GM21576 (cell line): ENCODE data around the gene TNS3.
A peak's percentile ranks its signal among the peaks of the same experiment; 100 is the strongest.

Experiments used
- ATAC-seq: cut with Tn5 transposase; IDR thresholded peaks from one replicate; pipeline ENCODE4 v1.9.1; 2021; ENCODE audit warnings: mild to moderate bottlenecking, moderate library complexity; ENCODE audit not compliant: unreplicated experiment

The TNS3 gene

GRCh38 chr7:47568056-47568455 lies 13.9 kb downstream of the TNS3 start:
- ATAC-seq: no peak

- ATAC-seq: no peak
Observed at GRCh38 chr7:47565640-47566250, 16.2 kb downstream of the TNS3 start.

GRCh38 chr7:47563521-47563920 lies 18.4 kb downstream of the TNS3 start:
- no peak for ATAC-seq

- ATAC-seq: no peak
Observed at GRCh38 chr7:47561715-47562446, 20.0 kb downstream of the TNS3 start.

- ATAC-seq: no peak
Observed at GRCh38 chr7:47559306-47560220, 22.3 kb downstream of the TNS3 start.

- no peak for ATAC-seq
Observed at GRCh38 chr7:47557694-47558670, 23.9 kb downstream of the TNS3 start.

GRCh38 chr7:47557317-47557693 lies 24.6 kb downstream of the TNS3 start:
- ATAC-seq: no peak

- ATAC-seq: no peak
Observed at GRCh38 chr7:47556511-47557180, 25.3 kb downstream of the TNS3 start.

- no peak for ATAC-seq
Observed at GRCh38 chr7:47553309-47553708, 28.6 kb downstream of the TNS3 start.

GRCh38 chr7:47552621-47553020 lies 29.3 kb downstream of the TNS3 start:
- peak; percentile 99 for ATAC-seq

GRCh38 chr7:47551668-47552440 lies 30.1 kb downstream of the TNS3 start:
- no peak for ATAC-seq

GRCh38 chr7:47550788-47551470 lies 31.0 kb downstream of the TNS3 start:
- ATAC-seq: no peak

- ATAC-seq: no peak
Observed at GRCh38 chr7:47549916-47550315, 32.0 kb downstream of the TNS3 start.

GRCh38 chr7:47549397-47549796 lies 32.5 kb downstream of the TNS3 start:
- ATAC-seq: no peak

- no peak for ATAC-seq
Observed at GRCh38 chr7:47548546-47548945, 33.4 kb downstream of the TNS3 start.

- no peak for ATAC-seq
Observed at GRCh38 chr7:47546733-47547494, 35.0 kb downstream of the TNS3 start.

GRCh38 chr7:47546171-47546570 lies 35.7 kb downstream of the TNS3 start:
- no peak for ATAC-seq

GRCh38 chr7:47544416-47544815 lies 37.5 kb downstream of the TNS3 start:
- no peak for ATAC-seq
